Vagina (tissue), 2 donors: ENCODE measurements around the gene CYP26C1. TPM values are rescaled to one million over a fixed set of nuclear protein-coding genes. Genes with fewer than 3 reads are reported as not detected.

Source experiments
- DNase-seq, 2 donors: peaks; one replicate each; pipeline ENCODE4 v3.0.0-alpha.2; 2017; ENCODE audit errors: extremely low spot score in 2 of 2
- H3K27ac ChIP-seq: fragments of 200-600 bp; sonication (generic); one replicate; pipeline ENCODE4 v1.5.1; 2019
- H3K27me3 ChIP-seq: fragments of 200-600 bp; sonication (generic); one replicate; pipeline ENCODE4 v1.5.1; 2019
- H3K36me3 ChIP-seq, 2 donors: fragments of 200-600 bp; sonication (generic); one replicate each; pipeline ENCODE4 v1.5.1; 2017 to 2019
- H3K4me1 ChIP-seq: fragments of 200-600 bp; sonication (generic); one replicate; pipeline ENCODE4 v1.5.1; 2019
- H3K4me3 ChIP-seq, 2 donors: fragments of 200-600 bp; sonication (generic); 1 replicate in 1 of 2; 2 replicates in 1 of 2; pipeline ENCODE4 v1.5.1; 2016 to 2019
- H3K9me3 ChIP-seq: fragments of 200-600 bp; sonication (generic); one replicate; pipeline ENCODE4 v1.5.1; 2019
- CTCF ChIP-seq, 3 experiments: fragments of 450-650 bp in 2 of 3; fragments of 200-600 bp in 1 of 3; sonication (generic) in 1 of 3; IDR thresholded peaks; one replicate each; pipeline ENCODE4 v1.5.1; 2017 to 2019; ENCODE audit warnings: antibody characterized with exemption in 3 of 3, mild to moderate bottlenecking in 2 of 3, moderate library complexity in 2 of 3
- POLR2A ChIP-seq, 2 donors: fragments of 450-650 bp; IDR thresholded peaks; one replicate each; pipeline ENCODE4 v1.6.1; 2017; ENCODE audit warnings: antibody characterized with exemption in 2 of 2, mild to moderate bottlenecking in 2 of 2, moderate library complexity in 2 of 2
- POLR2AphosphoS5 ChIP-seq, 2 donors: sonication (generic); formaldehyde crosslinking; IDR thresholded peaks; one replicate each; pipeline ENCODE4 v1.9.0; 2017; ENCODE audit warnings: antibody characterized with exemption in 2 of 2, mild to moderate bottlenecking in 2 of 2, low read depth in 1 of 2; ENCODE audit not compliant: insufficient read depth in 1 of 2
- intact Hi-C: fragments of 100-400 bp; cut with DNase I; formaldehyde crosslinking; loops from one replicate; pipeline ENCODE4 v1.15.1; 2023
- total RNA-seq: library from RNA; depleted of rRNA; stranded (reverse); fragments of >200 nt; gene quantifications from one replicate; pipeline ENCODE4 v1.2.3, GENCODE V29; 2016

The CYP26C1 gene
- total RNA-seq, 1 donor from 2014 or later, result not detected

- no peak for DNase-seq
- Histone ChIP-seq H3K4me3 (no peak overlapping the region), H3K27me3 (no peaks in the 10 kb centered on the region), H3K27ac (no peak overlapping the region), H3K9me3 (no peaks in the 10 kb centered on the region), H3K4me1 (no peaks in the 10 kb centered on the region), H3K36me3 (no peaks in the 10 kb centered on the region)
- intact Hi-C loops, result no loop called here
- TF ChIP-seq POLR2A (IDR thresholded peaks at IDR 0.05) (no peak), POLR2AphosphoS5 (IDR thresholded peaks at IDR 0.05; ENCODE audit: insufficient read depth in 1 of 2, low read depth in 1 of 2) (no peak), CTCF (IDR thresholded peaks at IDR 0.05) (no peak)
These were observed 31.7 kb upstream of the CYP26C1 start for GRCh38 chr10:93028883-93029282.

DNA sequence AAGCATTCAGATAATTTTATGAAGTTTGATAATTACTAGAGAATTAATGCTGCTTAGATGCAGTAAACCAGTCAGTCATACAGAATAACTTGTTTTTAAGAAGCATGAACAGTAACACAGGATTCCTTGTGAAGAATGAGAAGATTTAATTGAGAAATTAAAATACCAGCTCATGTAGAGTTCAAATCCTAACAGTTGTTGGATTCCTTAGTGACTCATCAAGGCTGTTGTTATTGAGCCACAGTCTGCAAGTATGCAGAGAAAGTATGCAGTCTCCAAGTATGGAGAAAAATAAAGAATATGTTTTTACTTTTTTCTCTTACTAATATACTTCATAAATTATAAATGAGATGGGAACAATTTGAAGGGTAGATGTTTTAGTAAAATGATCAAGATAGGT is 30.2 kb upstream of the CYP26C1 start:
- Histone ChIP-seq H3K9me3 (no peaks in the 10 kb centered on the region), H3K36me3 (no peaks in the 10 kb centered on the region), H3K27ac (no peak overlapping the region), H3K27me3 (no peaks in the 10 kb centered on the region), H3K4me1 (no peaks in the 10 kb centered on the region), H3K4me3 (no peak overlapping the region)
- DNase-seq, result no peak
- intact Hi-C loops, result no loop called here
- TF ChIP-seq CTCF (IDR thresholded peaks at IDR 0.05), result no peak

DNA sequence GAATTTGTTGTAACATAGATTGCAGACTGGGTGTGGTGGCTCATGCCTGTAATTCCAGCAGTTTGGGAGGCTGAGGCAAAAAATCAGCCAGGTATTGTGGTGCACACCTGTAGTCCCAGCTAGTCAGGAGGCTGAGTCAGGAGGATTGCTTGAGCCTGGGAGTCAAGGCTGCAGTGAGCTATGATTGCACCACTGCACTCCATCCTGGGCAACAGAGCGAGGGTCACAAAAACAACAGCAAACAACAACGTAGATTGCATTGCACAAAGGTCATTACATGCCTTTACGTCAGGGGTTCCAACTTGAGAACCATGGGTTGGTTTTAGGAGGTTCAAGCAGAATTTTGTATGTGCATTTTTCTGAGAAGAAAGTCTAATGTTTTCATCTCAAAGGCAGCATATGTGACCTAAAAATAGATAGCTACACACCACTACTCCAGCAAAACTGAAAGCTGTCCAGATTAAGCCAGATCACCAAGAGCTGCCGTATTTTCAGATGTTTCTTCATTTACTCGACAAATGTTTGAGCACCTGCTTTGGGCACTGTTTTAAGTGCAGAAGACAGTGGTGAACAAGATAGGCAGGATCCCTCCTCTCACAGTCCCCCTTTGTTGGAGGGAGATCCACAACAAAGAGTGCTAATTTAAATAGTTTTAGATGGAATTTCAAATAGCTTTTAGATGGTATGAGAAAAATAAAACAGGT is 28.3 kb upstream of the CYP26C1 start:
- no peaks in the 10 kb centered on the region for H3K4me1 ChIP-seq
- H3K27me3 ChIP-seq, result no peaks in the 10 kb centered on the region
- TF ChIP-seq CTCF (IDR thresholded peaks at IDR 0.05) (no peak), POLR2A (IDR thresholded peaks at IDR 0.05) (no peak), POLR2AphosphoS5 (IDR thresholded peaks at IDR 0.05; ENCODE audit: insufficient read depth in 1 of 2, low read depth in 1 of 2) (no peak)
- intact Hi-C loops, result no loop called here
- H3K9me3 ChIP-seq, result no peaks in the 10 kb centered on the region
- H3K27ac ChIP-seq, result no peak overlapping the region
- DNase-seq, result no peak
- H3K36me3 ChIP-seq, result no peaks in the 10 kb centered on the region
- H3K4me3 ChIP-seq, result no peak overlapping the region

- Histone ChIP-seq H3K4me1 (no peaks in the 10 kb centered on the region), H3K27me3 (no peaks in the 10 kb centered on the region), H3K4me3 (no peak overlapping the region), H3K27ac (no peak overlapping the region), H3K9me3 (no peaks in the 10 kb centered on the region), H3K36me3 (no peaks in the 10 kb centered on the region)
- intact Hi-C loops, result no loop called here
- TF ChIP-seq CTCF (IDR thresholded peaks at IDR 0.05) (no peak), POLR2AphosphoS5 (IDR thresholded peaks at IDR 0.05; ENCODE audit: insufficient read depth in 1 of 2, low read depth in 1 of 2) (no peak), POLR2A (IDR thresholded peaks at IDR 0.05) (no peak)
- DNase-seq, result no peak
These were observed 27.8 kb upstream of the CYP26C1 start for GRCh38 chr10:93032809-93033137.

DNA sequence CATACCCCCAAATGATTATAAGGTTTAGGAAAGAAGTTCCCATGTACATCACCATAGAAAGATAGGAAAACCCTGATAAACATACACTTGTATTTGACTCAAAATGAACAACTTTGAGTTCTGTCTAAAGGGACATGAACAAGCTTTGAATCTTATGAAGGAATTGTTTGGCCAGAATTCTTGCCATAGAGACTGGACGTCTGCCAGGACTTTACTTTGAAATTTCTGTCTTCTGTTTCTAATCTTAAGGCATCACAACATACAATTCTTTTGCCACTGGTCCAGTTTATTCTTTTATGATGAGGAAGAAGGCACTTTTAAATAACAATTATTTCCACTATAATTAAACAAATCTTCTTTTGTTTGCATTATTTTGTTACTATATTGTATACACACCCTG is 26.2 kb upstream of the CYP26C1 start:
- DNase-seq, result no peak
- H3K27ac ChIP-seq, result no peak overlapping the region
- H3K4me3 ChIP-seq, result no peak overlapping the region
- H3K27me3 ChIP-seq, result no peaks in the 10 kb centered on the region
- no peaks in the 10 kb centered on the region for H3K4me1 ChIP-seq
- TF ChIP-seq CTCF (IDR thresholded peaks at IDR 0.05), result no peak
- TF ChIP-seq POLR2AphosphoS5 (IDR thresholded peaks at IDR 0.05; ENCODE audit: insufficient read depth in 1 of 2, low read depth in 1 of 2), result no peak
- no peak for TF ChIP-seq POLR2A (IDR thresholded peaks at IDR 0.05)
- no peaks in the 10 kb centered on the region for H3K36me3 ChIP-seq
- intact Hi-C loops, result no loop called here
- no peaks in the 10 kb centered on the region for H3K9me3 ChIP-seq
